GM12873 (cell line): ENCODE results near the gene NEURL2.

Experiments used
- CTCF ChIP-seq: IDR thresholded peaks from 2 replicates; pipeline ENCODE4 v1.5.1; 2012; ENCODE audit warnings: low read depth, mild to moderate bottlenecking, moderate library complexity, low read length, control low read depth; ENCODE audit not compliant: insufficient read depth; ENCODE audit errors: missing control alignments

NEURL2 gene

GRCh38 chr20:45859916-45860315, 31.1 kb downstream of the NEURL2 start:
- TF ChIP-seq CTCF = no peak

- TF ChIP-seq CTCF = no peak
Observed at GRCh38 chr20:45857882-45858216, 33.2 kb downstream of the NEURL2 start.

GRCh38 chr20:45857114-45857881, 33.7 kb downstream of the NEURL2 start, which contains the start of the genes ACOT8 and ZSWIM3:
Gene ACOT8 (minus strand): TSS chr20:45857392. CDS start chr20:45857315, 77 bp downstream.
Gene ZSWIM3 (plus strand): TSS chr20:45857614. CDS start chr20:45857826, 212 bp downstream.
- no peak for TF ChIP-seq CTCF

GRCh38 chr20:45853484-45853883, 37.5 kb downstream of the NEURL2 start:
- TF ChIP-seq CTCF = no peak

- TF ChIP-seq CTCF = no peak
Observed at GRCh38 chr20:45852326-45852725, 38.7 kb downstream of the NEURL2 start.

GRCh38 chr20:45851501-45851900, 39.5 kb downstream of the NEURL2 start:
- no peak for TF ChIP-seq CTCF

- no peak for TF ChIP-seq CTCF
Observed at GRCh38 chr20:45850926-45851325, 40.1 kb downstream of the NEURL2 start.
